HEK293 (cell line): Measurements from ENCODE around the gene TMLHE.

Source experiments
- CTCF ChIA-PET: fragments of 350-600 bp; formaldehyde crosslinking; extraction: SDS; loops from one replicate; lab custom pipeline; 2021; ENCODE audit warnings: antibody characterized with exemption; lab: Yijun Ruan, JAX
- POLR2A ChIA-PET: fragments of 300-600 bp; formaldehyde crosslinking; extraction: SDS; loops from one replicate; lab custom pipeline; 2020; ENCODE audit warnings: antibody characterized with exemption, inconsistent platforms; lab: Yijun Ruan, JAX
- H3K27ac ChIP-seq: fragments of 200-500 bp; sonication (Bioruptor generic); 2 replicates; pipeline ENCODE4 v1.5.1; 2014; ENCODE audit warnings: low read depth, low read length, control low read depth, inconsistent platforms; ENCODE audit errors: extremely low read depth
- H3K36me3 ChIP-seq, 2 experiments: fragments of 200-500 bp in 1 of 2; sonication (Bioruptor generic) in 1 of 2; 1 replicate in 1 of 2; 2 replicates in 1 of 2; pipeline ENCODE4 v1.5.1; 2014 to 2017; ENCODE audit warnings: inconsistent platforms in 2 of 2, low read length in 2 of 2; ENCODE audit not compliant: control insufficient read depth in 2 of 2, insufficient read depth in 1 of 2
- H3K4me1 ChIP-seq: fragments of 200-500 bp; sonication (Bioruptor generic); 2 replicates; pipeline ENCODE4 v1.5.1; 2014; ENCODE audit warnings: mild to moderate bottlenecking, low read length, inconsistent platforms; ENCODE audit not compliant: control insufficient read depth, insufficient read depth
- H3K4me3 ChIP-seq: 2 replicates; pipeline ENCODE4 v1.5.1; 2011; ENCODE audit warnings: low read depth, mild to moderate bottlenecking, control low read depth, low read length, moderate library complexity
- H3K9me3 ChIP-seq: fragments of 200-500 bp; sonication (Bioruptor generic); 2 replicates; pipeline ENCODE4 v1.5.1; 2014; ENCODE audit warnings: low read depth, low read length, inconsistent platforms; ENCODE audit not compliant: control insufficient read depth, insufficient read depth
- AEBP2 ChIP-seq: fragments of 450-650 bp; formaldehyde crosslinking; IDR thresholded peaks from 2 replicates; pipeline ENCODE4 v1.5.1; 2016; ENCODE audit warnings: missing biosample characterization, missing genetic modification characterization, borderline replicate concordance
- GLI4 ChIP-seq: fragments of 450-650 bp; formaldehyde crosslinking; IDR thresholded peaks from 2 replicates; pipeline ENCODE4 v1.5.1; 2016; ENCODE audit warnings: missing biosample characterization, missing genetic modification characterization
- KLF10 ChIP-seq: fragments of 450-650 bp; IDR thresholded peaks from 2 replicates; pipeline ENCODE4 v1.5.1; 2018; ENCODE audit warnings: missing biosample characterization, mild to moderate bottlenecking, missing genetic modification characterization
- MZF1 ChIP-seq: fragments of 450-650 bp; formaldehyde crosslinking; IDR thresholded peaks from 2 replicates; pipeline ENCODE4 v1.5.1; 2017; ENCODE audit warnings: missing biosample characterization, missing genetic modification characterization, borderline replicate concordance
- PRDM2 ChIP-seq: fragments of 450-650 bp; formaldehyde crosslinking; IDR thresholded peaks from 2 replicates; pipeline ENCODE4 v1.5.1; 2016; ENCODE audit warnings: missing biosample characterization, missing genetic modification characterization, borderline replicate concordance
- ZBTB21 ChIP-seq: fragments of 450-650 bp; formaldehyde crosslinking; IDR thresholded peaks from 2 replicates; pipeline ENCODE4 v1.5.1; 2017; ENCODE audit warnings: missing biosample characterization, missing genetic modification characterization
- ZFP37 ChIP-seq: fragments of 450-650 bp; formaldehyde crosslinking; IDR thresholded peaks from 2 replicates; pipeline ENCODE4 v1.5.1; 2016; ENCODE audit warnings: missing biosample characterization, missing genetic modification characterization
- ZFP41 ChIP-seq: fragments of 450-650 bp; formaldehyde crosslinking; IDR thresholded peaks from 2 replicates; pipeline ENCODE4 v1.5.1; 2016; ENCODE audit warnings: missing biosample characterization, missing genetic modification characterization, borderline replicate concordance
- ZNF132 ChIP-seq: fragments of 450-650 bp; formaldehyde crosslinking; IDR thresholded peaks from 2 replicates; pipeline ENCODE4 v1.5.1; 2017; ENCODE audit warnings: missing biosample characterization, missing genetic modification characterization, borderline replicate concordance
- ZNF146 ChIP-seq: fragments of 450-650 bp; formaldehyde crosslinking; IDR thresholded peaks from 2 replicates; pipeline ENCODE4 v1.5.1; 2016; ENCODE audit warnings: missing biosample characterization, missing genetic modification characterization
- ZNF155 ChIP-seq: fragments of 450-650 bp; formaldehyde crosslinking; IDR thresholded peaks from 2 replicates; pipeline ENCODE4 v1.5.1; 2016; ENCODE audit warnings: missing biosample characterization, missing genetic modification characterization
- ZNF174 ChIP-seq: fragments of 450-650 bp; formaldehyde crosslinking; IDR thresholded peaks from 2 replicates; pipeline ENCODE4 v1.5.0; 2017; ENCODE audit warnings: missing biosample characterization, mild to moderate bottlenecking, missing genetic modification characterization
- ZNF239 ChIP-seq: fragments of 450-650 bp; formaldehyde crosslinking; IDR thresholded peaks from 2 replicates; pipeline ENCODE4 v1.5.1; 2016; ENCODE audit warnings: missing biosample characterization, missing genetic modification characterization
- ZNF24 ChIP-seq: fragments of 450-650 bp; formaldehyde crosslinking; IDR thresholded peaks from 2 replicates; pipeline ENCODE4 v1.5.1; 2016; ENCODE audit warnings: missing biosample characterization, missing genetic modification characterization
- ZNF274 ChIP-seq, 2 experiments: fragments of 200-500 bp in 1 of 2; fragments of 450-650 bp in 1 of 2; sonication (Bioruptor generic) in 1 of 2; formaldehyde crosslinking in 1 of 2; IDR thresholded peaks; 2 replicates each; pipeline versions ENCODE4 v1.5.1 to v1.6.1; 2014 to 2016; ENCODE audit warnings: borderline replicate concordance in 1 of 2, inconsistent platforms in 1 of 2, low read length in 1 of 2, missing biosample characterization in 1 of 2, missing genetic modification characterization in 1 of 2
- ZNF280C ChIP-seq: fragments of 450-650 bp; formaldehyde crosslinking; IDR thresholded peaks from 2 replicates; pipeline ENCODE4 v1.5.1; 2016; ENCODE audit warnings: missing biosample characterization, missing genetic modification characterization
- ZNF391 ChIP-seq: fragments of 450-650 bp; formaldehyde crosslinking; IDR thresholded peaks from 2 replicates; pipeline ENCODE4 v1.5.1; 2016; ENCODE audit warnings: low read depth, missing biosample characterization, missing genetic modification characterization, borderline replicate concordance
- ZNF518A ChIP-seq: fragments of 450-650 bp; formaldehyde crosslinking; conservative IDR thresholded peaks from 2 replicates; pipeline ENCODE4 v1.5.1; 2016; ENCODE audit warnings: low read depth, missing biosample characterization, missing genetic modification characterization
- ZNF548 ChIP-seq: fragments of 450-650 bp; formaldehyde crosslinking; IDR thresholded peaks from 2 replicates; pipeline ENCODE4 v1.5.1; 2016; ENCODE audit warnings: missing biosample characterization, missing genetic modification characterization
- ZNF596 ChIP-seq: fragments of 450-650 bp; IDR thresholded peaks from 2 replicates; pipeline ENCODE4 v1.5.0; 2018; ENCODE audit warnings: missing biosample characterization, mild to moderate bottlenecking, missing genetic modification characterization, moderate library complexity
- ZNF610 ChIP-seq: fragments of 450-650 bp; formaldehyde crosslinking; IDR thresholded peaks from 2 replicates; pipeline ENCODE4 v1.5.1; 2016; ENCODE audit warnings: missing biosample characterization, missing genetic modification characterization, borderline replicate concordance
- ZNF843 ChIP-seq: fragments of 450-650 bp; formaldehyde crosslinking; IDR thresholded peaks from 2 replicates; pipeline ENCODE4 v1.5.1; 2016; ENCODE audit warnings: missing biosample characterization, missing genetic modification characterization
- ZSCAN23 ChIP-seq: fragments of 450-650 bp; formaldehyde crosslinking; IDR thresholded peaks from 2 replicates; pipeline ENCODE4 v1.5.1; 2016; ENCODE audit warnings: missing biosample characterization, missing genetic modification characterization

Gene TMLHE

GRCh38 chrX:155544881-155545280 is 67.9 kb downstream of the TMLHE start (continued):
- TF ChIP-seq ZNF280C (tag by site-specific recombination) (no peak), ZNF548 (tag by site-specific recombination) (no peak), ZSCAN23 (tag by site-specific recombination) (no peak), ZNF391 (tag by site-specific recombination) (no peak), ZNF155 (no peak), ZBTB21 (tag by site-specific recombination) (no peak), ZNF24 (tag by site-specific recombination) (no peak)

GRCh38 chrX:155535866-155536265 is 76.9 kb downstream of the TMLHE start:
- no peaks in the 10 kb centered on the region for H3K9me3 ChIP-seq
- H3K4me3 ChIP-seq: no peak overlapping the region
- POLR2A ChIA-PET: no interaction called here
- H3K4me1 ChIP-seq: no peaks in the 10 kb centered on the region
- H3K27ac ChIP-seq: no peak overlapping the region
- H3K36me3 ChIP-seq: peaks cover 0 to 5% of the 10 kb centered on the region in 2 experiments; a peak in 1 of 3 replicates
- CTCF ChIA-PET: interaction anchor here (0.7 kb wide), 1 partner anchor 514 kb away, joined by 3 read pairs; no protein-coding TSS in a partner anchor
- no peak for TF ChIP-seq ZNF174 (tag by site-specific recombination)
- no peak for TF ChIP-seq ZNF239 (tag by site-specific recombination)
- no peak for TF ChIP-seq GLI4 (tag by site-specific recombination)
- TF ChIP-seq AEBP2 (tag by site-specific recombination): no peak
- TF ChIP-seq KLF10 (tag by site-specific recombination): no peak
- TF ChIP-seq PRDM2 (tag by site-specific recombination): no peak
- no peak for TF ChIP-seq ZNF843 (tag by site-specific recombination)
- no peak for TF ChIP-seq ZFP37 (tag by site-specific recombination)
- no peak for TF ChIP-seq ZNF518A (tag by site-specific recombination)
- TF ChIP-seq ZNF146 (tag by site-specific recombination): no peak
- TF ChIP-seq ZNF132 (tag by site-specific recombination): no peak
- no peak for TF ChIP-seq ZNF274 (IDR thresholded peaks at IDR 0.05; ENCODE audit: low read length)
- no peak for TF ChIP-seq ZNF274 (tag by site-specific recombination; IDR thresholded peaks at IDR 0.05; ENCODE audit: borderline replicate concordance)
- TF ChIP-seq ZNF610 (tag by site-specific recombination): no peak
- no peak for TF ChIP-seq ZFP41 (tag by site-specific recombination)
- no peak for TF ChIP-seq MZF1
- TF ChIP-seq ZNF596 (tag by site-specific recombination): no peak
